WI38 (cell line): ENCODE data around the gene EDDM3A.

Experiments used
- H3K4me3 ChIP-seq: 2 replicates; pipeline ENCODE4 v1.5.1; 2011; ENCODE audit warnings: low read depth, mild to moderate bottlenecking, control low read depth, low read length
- TF ChIP-seq, protein P1 (sequence below): IDR thresholded peaks from 2 replicates; pipeline ENCODE4 v1.5.1; 2012; ENCODE audit warnings: low read depth, mild to moderate bottlenecking, control low read depth, low read length

The EDDM3A gene

DNA sequence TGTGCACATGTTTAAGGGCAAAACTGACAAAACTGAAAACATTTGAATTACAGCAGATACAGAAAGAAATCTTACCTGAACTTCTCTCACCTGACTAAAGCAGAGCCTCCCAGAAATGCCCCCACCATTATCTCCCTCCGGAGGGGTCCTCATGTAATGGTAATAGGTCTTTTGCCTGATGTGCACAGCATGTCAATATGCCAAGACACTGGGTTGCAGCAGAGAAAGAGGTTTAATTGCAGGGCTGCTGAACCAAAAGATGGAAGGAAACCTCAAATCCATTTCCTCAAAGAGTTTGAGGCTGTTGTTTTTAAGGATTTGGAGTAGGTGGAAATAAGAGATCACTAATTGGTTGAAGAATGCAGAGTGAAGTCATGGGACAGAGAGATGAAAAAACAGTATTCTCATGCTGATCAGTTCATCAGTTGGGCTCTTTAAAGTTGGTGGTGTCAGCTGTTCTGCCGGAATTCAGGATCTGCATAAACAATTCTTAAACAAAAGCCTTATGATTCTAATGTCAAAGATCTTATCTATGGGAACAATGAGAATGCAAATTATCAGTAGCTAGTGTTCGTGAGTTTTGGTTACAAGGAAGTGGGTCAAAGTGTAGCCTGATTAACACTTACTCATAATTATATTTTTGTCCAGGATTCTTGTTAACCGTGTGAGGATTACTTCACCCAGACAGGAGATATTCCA is 38.9 kb upstream of the EDDM3A start:
- TF ChIP-seq, protein P1, sequence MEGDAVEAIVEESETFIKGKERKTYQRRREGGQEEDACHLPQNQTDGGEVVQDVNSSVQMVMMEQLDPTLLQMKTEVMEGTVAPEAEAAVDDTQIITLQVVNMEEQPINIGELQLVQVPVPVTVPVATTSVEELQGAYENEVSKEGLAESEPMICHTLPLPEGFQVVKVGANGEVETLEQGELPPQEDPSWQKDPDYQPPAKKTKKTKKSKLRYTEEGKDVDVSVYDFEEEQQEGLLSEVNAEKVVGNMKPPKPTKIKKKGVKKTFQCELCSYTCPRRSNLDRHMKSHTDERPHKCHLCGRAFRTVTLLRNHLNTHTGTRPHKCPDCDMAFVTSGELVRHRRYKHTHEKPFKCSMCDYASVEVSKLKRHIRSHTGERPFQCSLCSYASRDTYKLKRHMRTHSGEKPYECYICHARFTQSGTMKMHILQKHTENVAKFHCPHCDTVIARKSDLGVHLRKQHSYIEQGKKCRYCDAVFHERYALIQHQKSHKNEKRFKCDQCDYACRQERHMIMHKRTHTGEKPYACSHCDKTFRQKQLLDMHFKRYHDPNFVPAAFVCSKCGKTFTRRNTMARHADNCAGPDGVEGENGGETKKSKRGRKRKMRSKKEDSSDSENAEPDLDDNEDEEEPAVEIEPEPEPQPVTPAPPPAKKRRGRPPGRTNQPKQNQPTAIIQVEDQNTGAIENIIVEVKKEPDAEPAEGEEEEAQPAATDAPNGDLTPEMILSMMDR, result no peak
- H3K4me3 ChIP-seq, result no peak overlapping the region

DNA sequence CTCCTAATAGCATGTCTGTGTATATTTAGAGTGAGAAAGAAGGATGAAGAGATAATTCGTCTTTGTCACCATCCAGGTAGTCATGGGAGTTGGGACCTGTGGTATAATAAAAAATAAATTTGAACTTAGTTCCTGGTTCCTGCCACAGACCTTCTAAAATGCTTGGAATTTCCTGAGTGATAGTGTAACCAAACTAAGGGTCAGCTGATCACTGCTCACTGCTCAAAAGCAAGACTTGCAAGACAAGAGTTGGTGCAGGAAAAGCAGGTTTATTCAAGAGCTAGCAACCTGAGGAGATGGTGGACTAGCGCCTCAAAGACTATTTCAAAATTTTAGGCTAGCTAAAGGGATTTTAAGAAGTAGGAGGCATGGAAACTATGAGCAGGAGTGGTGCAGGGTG is 38.1 kb upstream of the EDDM3A start:
- TF ChIP-seq, protein P1, result no peak
- H3K4me3 ChIP-seq, result no peak overlapping the region

DNA sequence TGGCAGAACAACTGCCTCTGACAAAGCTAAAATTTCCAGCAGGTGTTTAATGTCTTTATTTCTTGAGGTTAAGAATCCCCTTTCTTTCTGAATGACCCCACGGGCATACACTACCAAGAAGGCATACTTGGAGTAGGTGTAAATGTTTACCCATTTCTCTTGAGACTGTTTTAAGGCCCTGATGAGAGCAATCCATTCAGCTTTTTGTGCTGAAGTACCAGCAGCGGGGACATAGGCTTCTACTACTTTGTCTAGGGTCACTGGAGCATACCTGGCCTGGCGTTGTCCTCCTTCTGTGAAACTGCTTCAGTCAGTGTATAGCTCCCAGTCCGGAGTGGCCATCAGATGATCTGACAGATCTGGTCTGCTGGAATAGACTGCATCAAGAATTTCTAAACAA is 34.4 kb upstream of the EDDM3A start:
- TF ChIP-seq, protein P1, result no peak
- no peak overlapping the region for H3K4me3 ChIP-seq

DNA sequence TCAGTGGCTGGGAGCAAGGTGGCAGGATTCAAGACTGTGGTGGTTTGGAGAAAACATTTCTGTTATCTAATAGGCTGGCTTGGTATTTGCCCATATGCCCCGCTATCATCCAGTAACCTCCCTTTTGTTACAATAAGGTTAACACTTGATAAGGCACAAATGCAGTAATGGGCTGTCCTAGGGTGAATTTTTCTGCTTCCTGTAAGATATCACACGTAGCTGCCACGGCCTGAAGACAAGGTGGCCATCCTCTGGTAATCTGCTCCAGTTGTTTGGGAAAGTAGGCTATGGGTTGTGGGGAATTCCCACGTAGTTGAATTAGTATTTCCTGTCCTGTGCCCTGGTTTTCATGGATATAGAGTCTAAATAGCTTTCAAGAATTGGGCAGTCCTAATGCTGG is 34.0 kb upstream of the EDDM3A start:
- H3K4me3 ChIP-seq, result no peak overlapping the region
- TF ChIP-seq, protein P1, result no peak

DNA sequence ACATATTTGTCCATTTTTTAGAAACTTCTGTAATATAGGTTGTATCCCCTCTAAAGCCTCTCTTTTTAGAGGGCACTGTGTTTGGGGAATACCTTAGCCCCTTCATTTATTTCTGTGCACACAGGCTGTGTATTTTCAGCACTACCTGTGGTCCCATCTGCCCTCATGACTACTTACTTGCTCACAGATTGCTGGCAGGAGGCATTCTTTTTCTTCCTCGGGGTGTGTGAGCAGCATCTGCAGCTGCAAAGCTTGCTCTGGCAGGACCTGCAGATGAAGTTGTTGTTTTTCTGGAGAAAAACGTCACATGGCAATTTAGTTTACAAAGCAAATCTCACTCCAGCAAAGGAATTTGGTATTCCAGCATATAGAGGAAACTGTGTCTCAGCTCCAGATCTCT is 32.8 kb upstream of the EDDM3A start:
- TF ChIP-seq, protein P1, result no peak
- no peak overlapping the region for H3K4me3 ChIP-seq

DNA sequence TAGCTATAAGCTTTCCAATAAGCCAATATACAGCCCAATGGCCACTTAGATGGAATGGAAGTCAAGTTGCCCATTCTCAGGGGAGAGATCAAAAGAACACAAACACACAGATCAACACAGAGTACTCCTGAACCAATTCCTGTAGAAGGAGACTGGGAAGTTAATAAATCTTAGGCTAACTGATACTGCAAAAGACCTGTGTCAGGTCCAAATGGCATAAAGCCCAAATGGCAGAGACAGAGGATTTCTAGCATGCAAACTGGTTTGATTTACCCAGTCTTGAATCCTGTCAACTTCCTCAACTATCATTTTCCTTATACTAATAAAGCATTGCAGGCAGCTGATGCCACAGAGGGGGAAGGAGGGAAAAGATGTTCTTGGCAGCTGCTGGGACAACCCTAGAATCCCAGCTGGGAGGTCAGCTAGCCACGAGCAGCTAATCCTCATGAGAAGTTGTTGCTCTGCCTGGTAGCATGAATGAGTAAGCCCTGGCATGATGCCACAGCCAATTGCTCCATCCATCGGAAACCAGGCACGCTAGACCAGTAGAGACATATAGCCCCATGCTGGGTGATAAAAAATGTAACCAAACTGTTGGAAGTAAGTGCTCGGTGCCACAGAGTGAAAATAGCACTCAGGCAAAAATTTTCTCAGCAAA is 31.0 kb upstream of the EDDM3A start:
- TF ChIP-seq, protein P1, result no peak
- no peak overlapping the region for H3K4me3 ChIP-seq

DNA sequence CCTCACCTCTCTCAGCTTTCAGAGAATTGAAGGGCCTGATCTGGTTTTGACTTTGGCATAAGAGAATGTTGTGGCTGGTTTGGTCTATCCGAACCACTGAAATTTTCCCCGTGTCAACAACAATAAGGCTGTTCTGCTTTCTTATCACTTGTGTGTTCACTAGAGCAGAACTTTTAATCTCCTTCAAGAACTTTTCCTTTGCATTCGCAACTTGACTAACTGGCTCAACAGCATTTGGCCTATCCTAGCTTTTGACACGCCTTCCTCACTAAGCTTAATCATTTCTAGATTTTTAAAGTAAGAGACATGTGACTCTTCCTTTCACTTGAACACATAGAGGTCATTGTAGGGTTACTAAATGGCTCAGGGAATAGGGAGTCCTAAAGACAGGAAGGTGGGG is 25.9 kb upstream of the EDDM3A start:
- TF ChIP-seq, protein P1, result no peak
- H3K4me3 ChIP-seq, result no peak overlapping the region
